HCT116 (cell line): ENCODE data around the gene GAS2. TPM values are rescaled to one million over a fixed set of nuclear protein-coding genes. Genes with fewer than 3 reads are reported as not detected.

ENCODE experiments used
- ATAC-seq: fragments of 200-7000 bp; cut with Tn5 transposase; 2 replicates; pipeline ENCODE4 v1.9.1; 2020; ENCODE audit warnings: mild to moderate bottlenecking, moderate library complexity
- BruUV-seq: library from RNA; stranded (reverse); fragments of 400-500 nt; replicated peaks from 2 replicates; lab custom pipeline; 2021; lab: Mats Ljungman, UMichigan
- CTCF ChIA-PET: fragments of 300-600 bp; sonication (Branson Sonifier 250); formaldehyde crosslinking; loops from one replicate; lab custom pipeline; 2021; ENCODE audit warnings: antibody characterized with exemption; lab: Charles Lee
- POLR2A ChIA-PET: fragments of 300-600, 350-600 bp; sonication (Branson Sonifier 250); formaldehyde crosslinking; loops from one replicate; lab custom pipeline; 2021; ENCODE audit warnings: antibody characterized with exemption; lab: Charles Lee
- RAD21 ChIA-PET, 2 experiments: fragments of 300-600 bp; sonication (Branson Sonifier 250); formaldehyde crosslinking; loops; one replicate each; lab custom pipeline; 2023; ENCODE audit warnings: low total read pairs in 2 of 2; ENCODE audit not compliant: uncharacterized antibody in 2 of 2, unreplicated experiment in 2 of 2, low non-redundant PET in 1 of 2; lab: Charles Lee
- DNase-seq: peaks from one replicate; pipeline ENCODE4 v3.0.0-alpha.2; 2010; ENCODE audit warnings: low read depth, low spot score
- H2AFZ ChIP-seq: fragments of 200-600 bp; shearing (Covaris generic), sonication (generic); 2 replicates; pipeline ENCODE4 v1.6.1; 2017; ENCODE audit warnings: low read depth, mixed run types, mixed read lengths, antibody characterized with exemption, low read length; ENCODE audit not compliant: poor library complexity, severe bottlenecking
- H3K27ac ChIP-seq: 2 replicates; pipeline ENCODE4 v1.5.1; 2012; ENCODE audit warnings: low read depth, low read length
- H3K27me3 ChIP-seq: fragments of 200-600 bp; sonication (generic); 2 replicates; pipeline ENCODE4 v1.6.1; 2016; ENCODE audit warnings: mixed run types, low read length, mixed read lengths; ENCODE audit not compliant: insufficient read depth
- H3K36me3 ChIP-seq, 2 experiments: fragments of 200-500 bp in 1 of 2; fragments of 200-600 bp in 1 of 2; sonication (Bioruptor generic) in 1 of 2; sonication (generic) in 1 of 2; 2 replicates each; pipeline versions ENCODE4 v1.5.1 to v1.6.1; 2014 to 2016; ENCODE audit warnings: low read length in 2 of 2, inconsistent platforms in 1 of 2, mixed read lengths in 1 of 2, mixed run types in 1 of 2; ENCODE audit not compliant: insufficient read depth in 2 of 2, control insufficient read depth in 1 of 2
- H3K4me1 ChIP-seq, 2 experiments: fragments of 200-600 bp in 1 of 2; sonication (generic) in 1 of 2; 2 replicates each; pipeline versions ENCODE4 v1.5.1 to v1.6.1; 2012 to 2017; ENCODE audit warnings: low read length in 2 of 2, inconsistent platforms in 1 of 2, mild to moderate bottlenecking in 1 of 2, mixed read lengths in 1 of 2, mixed run types in 1 of 2, moderate library complexity in 1 of 2; ENCODE audit not compliant: insufficient read depth in 2 of 2, control insufficient read depth in 1 of 2
- H3K4me2 ChIP-seq: fragments of 200-600 bp; sonication (generic); 2 replicates; pipeline ENCODE4 v1.6.1; 2017; ENCODE audit warnings: mixed run types, low read length, mixed read lengths
- H3K4me3 ChIP-seq, 2 experiments: fragments of 200-600 bp in 1 of 2; sonication (generic) in 1 of 2; replicated peaks in 1 of 2; 2 replicates each; pipeline ENCODE4 v1.5.1; 2011 to 2016; ENCODE audit warnings: low read length in 2 of 2, control low read depth in 1 of 2, low read depth in 1 of 2, mild to moderate bottlenecking in 1 of 2, mixed read lengths in 1 of 2, mixed run types in 1 of 2
- H3K79me2 ChIP-seq: fragments of 200-600 bp; sonication (generic); 2 replicates; pipeline ENCODE4 v1.6.1; 2017; ENCODE audit warnings: mild to moderate bottlenecking, mixed run types, low read length, moderate library complexity, mixed read lengths; ENCODE audit not compliant: insufficient read depth
- H3K9ac ChIP-seq: fragments of 200-600 bp; sonication (generic); 2 replicates; pipeline ENCODE4 v1.6.1; 2016; ENCODE audit warnings: low read length, mixed read lengths
- H3K9me2 ChIP-seq: fragments of 200-600 bp; sonication (generic), shearing (Covaris generic); 2 replicates; pipeline ENCODE4 v1.6.1; 2017; ENCODE audit warnings: mixed run types, mild to moderate bottlenecking, moderate library complexity; ENCODE audit not compliant: insufficient read depth
- H3K9me3 ChIP-seq, 2 experiments: fragments of 200-500 bp in 1 of 2; fragments of 200-600 bp in 1 of 2; sonication (Bioruptor generic) in 1 of 2; sonication (generic) in 1 of 2; 2 replicates each; pipeline ENCODE4 v1.6.1; 2014 to 2017; ENCODE audit warnings: low read length in 2 of 2, mixed read lengths in 2 of 2, inconsistent platforms in 1 of 2, low read depth in 1 of 2, mild to moderate bottlenecking in 1 of 2, mixed run types in 1 of 2, moderate library complexity in 1 of 2; ENCODE audit not compliant: control insufficient read depth in 1 of 2, insufficient read depth in 1 of 2
- H4K20me1 ChIP-seq: fragments of 200-600 bp; sonication (generic), shearing (Covaris generic); 2 replicates; pipeline ENCODE4 v1.6.1; 2017; ENCODE audit warnings: mixed run types, mild to moderate bottlenecking, moderate library complexity; ENCODE audit not compliant: insufficient read depth
- CBX3 ChIP-seq: IDR thresholded peaks from 2 replicates; pipeline ENCODE4 v1.6.1; 2012; ENCODE audit warnings: low read depth
- CEBPB ChIP-seq: IDR thresholded peaks from 2 replicates; pipeline ENCODE4 v1.6.1; 2012; ENCODE audit warnings: low read depth
- CTCF ChIP-seq, 3 experiments: fragments of 200-600 bp in 1 of 3; sonication (generic) in 1 of 3; IDR thresholded peaks in 2 of 3; conservative IDR thresholded peaks in 1 of 3; 2 replicates each; pipeline ENCODE4 v1.5.1; 2012 to 2017; ENCODE audit warnings: low read depth in 2 of 3, low read length in 2 of 3, antibody characterized with exemption in 1 of 3, borderline replicate concordance in 1 of 3, control low read depth in 1 of 3, mild to moderate bottlenecking in 1 of 3, mixed read lengths in 1 of 3, mixed run types in 1 of 3, moderate library complexity in 1 of 3; ENCODE audit not compliant: insufficient read depth in 1 of 3
- EZH2 ChIP-seq: fragments of 200-600 bp; sonication (generic); IDR thresholded peaks from 2 replicates; pipeline ENCODE4 v1.6.1; 2017; ENCODE audit warnings: antibody characterized with exemption, mixed run types
- EZH2phosphoT487 ChIP-seq: fragments of 200-600 bp; IDR thresholded peaks from 2 replicates; pipeline ENCODE4 v1.6.1; 2018; ENCODE audit warnings: antibody characterized with exemption, borderline replicate concordance
- FOSL1 ChIP-seq: IDR thresholded peaks from 2 replicates; pipeline ENCODE4 v1.6.1; 2012; ENCODE audit warnings: low read depth
- JUND ChIP-seq: IDR thresholded peaks from 2 replicates; pipeline ENCODE4 v1.6.1; 2012
- MAX ChIP-seq: IDR thresholded peaks from 2 replicates; pipeline ENCODE4 v1.6.1; 2012
- POLR2AphosphoS5 ChIP-seq: IDR thresholded peaks from 2 replicates; pipeline ENCODE4 v1.6.1; 2011; ENCODE audit warnings: mild to moderate bottlenecking, low read depth, low read length, moderate library complexity
- REST ChIP-seq: IDR thresholded peaks from 2 replicates; pipeline ENCODE4 v1.6.1; 2012; ENCODE audit warnings: low read depth
- SRF ChIP-seq: IDR thresholded peaks from 2 replicates; pipeline ENCODE4 v1.6.1; 2012; ENCODE audit warnings: low read depth
- TCF7L2 ChIP-seq: IDR thresholded peaks from 2 replicates; pipeline ENCODE4 v1.7.0; 2011; ENCODE audit warnings: borderline replicate concordance, inconsistent platforms; ENCODE audit not compliant: insufficient read depth, insufficient read length; ENCODE audit errors: extremely low read depth
- YY1 ChIP-seq: IDR thresholded peaks from 2 replicates; pipeline ENCODE4 v1.6.1; 2011; ENCODE audit warnings: low read length, low read depth, moderate library complexity, mild to moderate bottlenecking; ENCODE audit not compliant: insufficient replicate concordance; ENCODE audit errors: extremely low read depth
- ZBTB33 ChIP-seq: IDR thresholded peaks from 2 replicates; pipeline ENCODE4 v1.6.1; 2011; ENCODE audit warnings: mild to moderate bottlenecking, low read length, moderate library complexity; ENCODE audit not compliant: insufficient replicate concordance; ENCODE audit errors: extremely low read depth
- ZNF274 ChIP-seq: fragments of 200-500 bp; sonication (Bioruptor generic); IDR thresholded peaks from 2 replicates; pipeline ENCODE4 v1.6.1; 2014; ENCODE audit warnings: mild to moderate bottlenecking, low read depth, low read length, inconsistent platforms
- intact Hi-C: fragments of 100-400 bp; cut with micrococcal nuclease; formaldehyde crosslinking; loops from 2 replicates; pipeline ENCODE4 v1.10.0; 2022
- total RNA-seq: library from RNA; stranded (reverse); gene quantifications from one replicate; pipeline ENCODE4 v1.2.1, GENCODE V29; 2021; ENCODE audit not compliant: unreplicated experiment

Gene GAS2
- total RNA-seq, 1 experiment from 2014 or later = not detected

- H3K36me3 ChIP-seq = no peaks in the 10 kb centered on the region
- H3K9me2 ChIP-seq = no peaks in the 10 kb centered on the region
- H3K79me2 ChIP-seq = no peaks in the 10 kb centered on the region
- H2AFZ ChIP-seq = no peak overlapping the region
- H3K9me3 ChIP-seq = no peaks in the 10 kb centered on the region
- no peak overlapping the region for H3K4me3 ChIP-seq
- no TSS peak for BruUV-seq
- H3K27me3 ChIP-seq = peaks cover 22% of the 10 kb centered on the region
- H3K4me2 ChIP-seq = no peak overlapping the region
- no peak for DNase-seq
- no peak for TF ChIP-seq CBX3
- TF ChIP-seq CEBPB = no peak
- TF ChIP-seq TCF7L2 = no peak
- TF ChIP-seq EZH2 = no peak
- TF ChIP-seq POLR2AphosphoS5 = no peak
- no peak for TF ChIP-seq EZH2phosphoT487
- TF ChIP-seq FOSL1 = no peak
- no peak for TF ChIP-seq ZBTB33
- TF ChIP-seq MAX = no peak
- no peak for TF ChIP-seq JUND
- no peak for TF ChIP-seq REST
- no peak for TF ChIP-seq ZNF274
- TF ChIP-seq CTCF (IDR thresholded peaks at IDR 0.05 in 2 of 3, conservative IDR thresholded peaks at IDR 0.05 in 1 of 3; ENCODE audit: borderline replicate concordance in 1 of 3, insufficient read depth in 1 of 3, low read depth in 2 of 3, low read length in 2 of 3) = no peak
- TF ChIP-seq SRF = no peak
- no peak for TF ChIP-seq YY1
- TF ChIP-seq, all 23 proteins: peak for 0
- intact Hi-C loops = no loop called here
- POLR2A ChIA-PET = no interaction called here
- H4K20me1 ChIP-seq = no peaks in the 10 kb centered on the region
- H3K4me1 ChIP-seq = no peaks in the 10 kb centered on the region
- no peak for ATAC-seq
- RAD21 ChIA-PET = no interaction called here
- no peak overlapping the region for H3K27ac ChIP-seq
- H3K9ac ChIP-seq = no peak overlapping the region
- CTCF ChIA-PET = no interaction called here
Observed at GRCh38 chr11:22769081-22769480, 102.7 kb downstream of the GAS2 start.
